ENCODE results near the gene TBC1D22A.

TBC1D22A gene

DNA sequence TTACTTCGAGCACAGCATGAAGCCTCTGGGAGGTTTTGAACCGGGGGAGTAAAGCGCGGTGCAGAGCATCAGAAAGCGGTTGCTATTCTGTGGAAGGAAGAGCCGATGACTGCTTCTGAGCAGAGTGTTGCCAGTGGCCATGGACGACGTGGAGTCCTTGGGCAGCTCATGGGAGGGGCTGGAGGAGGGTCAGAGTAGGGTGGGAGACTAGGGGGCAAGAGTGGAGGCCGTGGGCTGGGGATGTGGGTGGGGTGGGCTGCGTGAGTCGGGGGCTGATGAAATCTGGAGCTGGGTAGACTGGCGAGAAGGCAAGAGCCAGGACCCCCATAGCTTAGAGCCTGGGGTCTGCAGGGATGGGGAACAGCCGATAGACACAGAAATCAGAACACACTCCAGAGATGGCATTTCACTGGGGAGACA is 40.2 kb downstream of the TBC1D22A start:
- no peak overlapping the region for H3K27ac ChIP-seq (ENCODE audit: low read length)
- H3K79me2 ChIP-seq (ENCODE audit: low read length) = peaks cover 27% of the 10 kb centered on the region
- no peak overlapping the region for H3K9ac ChIP-seq (ENCODE audit: low read length)
- no peak overlapping the region for H3K4me3 ChIP-seq (ENCODE audit: low read length)
- H4K20me1 ChIP-seq (ENCODE audit: insufficient read depth, low read length) = 0 out of 2 replicates have a peak, but pooled peaks cover 3% of the 10 kb centered on the region
- no peak overlapping the region for H3K4me2 ChIP-seq (ENCODE audit: low read depth, low read length)
- H3K9me3 ChIP-seq (replicated peaks; ENCODE audit: insufficient read depth, low read length) = no peaks in the 10 kb centered on the region
- no peaks in the 10 kb centered on the region for H3K27me3 ChIP-seq (replicated peaks; ENCODE audit: insufficient read depth, low read length)
- H2AFZ ChIP-seq (ENCODE audit: low read length) = no peak overlapping the region
- no peaks in the 10 kb centered on the region for H3K9me2 ChIP-seq (replicated peaks; ENCODE audit: insufficient read depth, low read length)
- H3F3A ChIP-seq (ENCODE audit: insufficient read depth, low read length) = no peaks in the 10 kb centered on the region
- DNase-seq = no peak
- TF ChIP-seq, protein P1, sequence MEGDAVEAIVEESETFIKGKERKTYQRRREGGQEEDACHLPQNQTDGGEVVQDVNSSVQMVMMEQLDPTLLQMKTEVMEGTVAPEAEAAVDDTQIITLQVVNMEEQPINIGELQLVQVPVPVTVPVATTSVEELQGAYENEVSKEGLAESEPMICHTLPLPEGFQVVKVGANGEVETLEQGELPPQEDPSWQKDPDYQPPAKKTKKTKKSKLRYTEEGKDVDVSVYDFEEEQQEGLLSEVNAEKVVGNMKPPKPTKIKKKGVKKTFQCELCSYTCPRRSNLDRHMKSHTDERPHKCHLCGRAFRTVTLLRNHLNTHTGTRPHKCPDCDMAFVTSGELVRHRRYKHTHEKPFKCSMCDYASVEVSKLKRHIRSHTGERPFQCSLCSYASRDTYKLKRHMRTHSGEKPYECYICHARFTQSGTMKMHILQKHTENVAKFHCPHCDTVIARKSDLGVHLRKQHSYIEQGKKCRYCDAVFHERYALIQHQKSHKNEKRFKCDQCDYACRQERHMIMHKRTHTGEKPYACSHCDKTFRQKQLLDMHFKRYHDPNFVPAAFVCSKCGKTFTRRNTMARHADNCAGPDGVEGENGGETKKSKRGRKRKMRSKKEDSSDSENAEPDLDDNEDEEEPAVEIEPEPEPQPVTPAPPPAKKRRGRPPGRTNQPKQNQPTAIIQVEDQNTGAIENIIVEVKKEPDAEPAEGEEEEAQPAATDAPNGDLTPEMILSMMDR (IDR thresholded peaks at IDR 0.05; ENCODE audit: low read length) = no peak
- no peak for TF ChIP-seq EZH2phosphoT487 (IDR thresholded peaks at IDR 0.05; ENCODE audit: low read length)
- no peak for TF ChIP-seq EZH2 (optimal IDR thresholded peaks at IDR 0.05; ENCODE audit: low read depth, low read length)
- peaks cover 12% of the 10 kb centered on the region for H3K4me1 ChIP-seq (ENCODE audit: low read length)
- H3K36me3 ChIP-seq (replicated peaks; ENCODE audit: insufficient read depth, low read length) = no peaks in the 10 kb centered on the region

DNA sequence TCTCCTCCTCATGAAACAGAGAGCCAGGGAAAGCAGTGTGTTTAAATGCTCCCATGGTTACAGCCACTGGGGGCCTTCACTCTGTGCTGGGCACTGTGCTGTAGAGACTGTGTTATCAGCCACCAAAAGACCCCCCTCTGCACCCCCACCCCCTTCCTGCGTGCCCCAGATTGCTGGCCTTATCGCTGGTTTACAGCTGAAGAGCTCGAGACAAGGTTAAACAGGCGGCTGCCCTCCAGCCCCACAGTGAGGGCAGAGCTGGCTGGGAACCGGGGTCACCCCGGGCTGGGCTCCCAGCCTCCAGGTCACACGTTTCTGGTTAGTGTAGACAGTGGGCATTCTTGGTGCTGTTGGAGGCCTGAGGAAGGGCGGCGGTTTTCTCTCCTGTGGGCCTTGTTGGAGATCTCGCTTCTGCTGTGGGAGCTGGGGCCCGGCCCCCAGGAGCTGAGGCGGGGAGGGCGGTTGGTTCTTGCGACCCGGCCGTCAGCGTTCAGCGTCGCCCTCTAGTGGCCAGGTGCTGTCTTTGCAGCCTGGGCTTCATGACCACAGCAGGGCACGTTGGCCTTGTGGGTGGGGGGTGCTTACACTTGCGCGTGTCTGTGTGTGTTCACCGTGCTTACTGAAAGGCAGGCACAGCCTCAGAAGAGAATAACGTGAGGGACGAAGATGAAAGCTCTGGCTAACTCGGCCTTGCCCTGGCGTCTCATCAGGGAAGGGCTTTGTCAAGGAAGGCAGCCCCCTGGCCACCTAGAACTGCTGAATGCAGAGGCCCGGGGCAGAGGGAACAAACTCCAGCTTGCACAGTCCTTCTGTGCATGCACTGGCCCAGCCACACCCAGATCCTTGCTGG is 40.8 kb downstream of the TBC1D22A start:
- Histone ChIP-seq H3K27ac (ENCODE audit: low read length) (no peak overlapping the region), H3K4me2 (ENCODE audit: low read depth, low read length) (no peak overlapping the region)
- DNase-seq = peak; percentile 68

DNA sequence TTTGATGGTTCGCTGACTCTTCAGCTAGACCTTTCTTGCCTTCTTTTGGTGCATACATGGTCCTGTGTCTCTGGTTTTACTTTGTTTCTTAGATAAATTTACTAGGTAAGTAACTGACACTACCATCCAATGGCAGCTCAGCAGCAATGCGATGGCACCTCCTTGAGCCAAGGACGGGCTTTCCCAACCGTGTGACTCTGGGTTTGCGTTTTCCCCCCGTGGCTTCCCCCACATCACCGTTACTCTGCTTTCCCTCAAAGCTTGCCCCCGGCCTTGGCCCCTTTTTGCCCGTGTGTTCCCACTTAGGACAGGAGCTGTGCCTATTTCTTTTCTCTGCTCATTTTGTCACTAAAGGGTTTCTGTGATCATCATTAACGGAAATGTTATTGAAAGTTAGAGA is 41.5 kb downstream of the TBC1D22A start:
- H3K9me3 ChIP-seq (replicated peaks; ENCODE audit: insufficient read depth, low read length) = no peaks in the 10 kb centered on the region
- no peaks in the 10 kb centered on the region for H3K36me3 ChIP-seq (replicated peaks; ENCODE audit: insufficient read depth, low read length)
- no peak overlapping the region for H2AFZ ChIP-seq (ENCODE audit: low read length)
- no peak for DNase-seq
- no peak overlapping the region for H3K27ac ChIP-seq (ENCODE audit: low read length)
- no peaks in the 10 kb centered on the region for H3K27me3 ChIP-seq (replicated peaks; ENCODE audit: insufficient read depth, low read length)
- H3F3A ChIP-seq (ENCODE audit: insufficient read depth, low read length) = no peaks in the 10 kb centered on the region
- H3K4me1 ChIP-seq (ENCODE audit: low read length) = peaks cover 12% of the 10 kb centered on the region
- no peak overlapping the region for H3K4me3 ChIP-seq (ENCODE audit: low read length)
- no peak overlapping the region for H3K9ac ChIP-seq (ENCODE audit: low read length)
- H3K4me2 ChIP-seq (ENCODE audit: low read depth, low read length) = no peak overlapping the region
- H3K79me2 ChIP-seq (ENCODE audit: low read length) = peaks cover 29% of the 10 kb centered on the region
- no peaks in the 10 kb centered on the region for H3K9me2 ChIP-seq (replicated peaks; ENCODE audit: insufficient read depth, low read length)
- TF ChIP-seq EZH2phosphoT487 (IDR thresholded peaks at IDR 0.05; ENCODE audit: low read length) (no peak), EZH2 (optimal IDR thresholded peaks at IDR 0.05; ENCODE audit: low read depth, low read length) (no peak)
- TF ChIP-seq, protein P1 (IDR thresholded peaks at IDR 0.05; ENCODE audit: low read length) = no peak
- H4K20me1 ChIP-seq (ENCODE audit: insufficient read depth, low read length) = no peaks in the 10 kb centered on the region

More for the DNA sequence above, 40.8 kb downstream of the TBC1D22A start:
- Histone ChIP-seq H3K9me3 (replicated peaks; ENCODE audit: insufficient read depth, low read length) (no peaks in the 10 kb centered on the region), H3K4me1 (ENCODE audit: low read length) (peaks cover 12% of the 10 kb centered on the region), H4K20me1 (ENCODE audit: insufficient read depth, low read length) (0 out of 2 replicates have a peak, but pooled peaks cover 1% of the 10 kb centered on the region), H3K79me2 (ENCODE audit: low read length) (peaks cover 29% of the 10 kb centered on the region), H2AFZ (ENCODE audit: low read length) (no peak overlapping the region), H3F3A (ENCODE audit: insufficient read depth, low read length) (no peaks in the 10 kb centered on the region), H3K27me3 (replicated peaks; ENCODE audit: insufficient read depth, low read length) (no peaks in the 10 kb centered on the region), H3K9me2 (replicated peaks; ENCODE audit: insufficient read depth, low read length) (no peaks in the 10 kb centered on the region), H3K36me3 (replicated peaks; ENCODE audit: insufficient read depth, low read length) (no peaks in the 10 kb centered on the region), H3K9ac (ENCODE audit: low read length) (no peak overlapping the region), H3K4me3 (ENCODE audit: low read length) (no peak overlapping the region)
- TF ChIP-seq EZH2 (optimal IDR thresholded peaks at IDR 0.05; ENCODE audit: low read depth, low read length) = no peak
- TF ChIP-seq, protein P1 (IDR thresholded peaks at IDR 0.05; ENCODE audit: low read length) = peak; percentile 94
